HG03442 (cell line): Measurements from ENCODE around the gene CROCC2.
"Not testable (repeated sequence)": the region's sequence is repeated elsewhere in the genome, so short reads cannot be mapped to it uniquely, and the experiment has no call there.

Experiments used
- ATAC-seq: cut with Tn5 transposase; IDR thresholded peaks from one replicate; pipeline ENCODE4 v1.9.1; 2021; ENCODE audit warnings: mild to moderate bottlenecking, moderate library complexity; ENCODE audit not compliant: unreplicated experiment

CROCC2 gene

GRCh38 chr2:240964704-240965295 lies 58.7 kb downstream of the CROCC2 start:
- no peak for ATAC-seq

- ATAC-seq, result no peak
Observed at GRCh38 chr2:240965296-240965904, 59.3 kb downstream of the CROCC2 start.

- no peak for ATAC-seq
Observed at GRCh38 chr2:240965905-240966456, 59.8 kb downstream of the CROCC2 start.

- no peak for ATAC-seq
Observed at GRCh38 chr2:240966457-240966905, 60.3 kb downstream of the CROCC2 start.

GRCh38 chr2:240966906-240967680 lies 61.0 kb downstream of the CROCC2 start:
- ATAC-seq, result no peak

- ATAC-seq, result no peak
Observed at GRCh38 chr2:240967681-240968621, 61.8 kb downstream of the CROCC2 start.

- no peak for ATAC-seq
Observed at GRCh38 chr2:240968731-240969624, 62.8 kb downstream of the CROCC2 start.

- no peak for ATAC-seq
Observed at GRCh38 chr2:240970104-240970503, 64.0 kb downstream of the CROCC2 start.

GRCh38 chr2:240970816-240971215 lies 64.7 kb downstream of the CROCC2 start:
- ATAC-seq, result no peak

- no peak for ATAC-seq
Observed at GRCh38 chr2:240972201-240972600, 66.1 kb downstream of the CROCC2 start.

GRCh38 chr2:240972636-240973521 lies 66.7 kb downstream of the CROCC2 start:
- ATAC-seq, result no peak

- no peak for ATAC-seq
Observed at GRCh38 chr2:240974771-240975572, 68.8 kb downstream of the CROCC2 start.

- ATAC-seq, result not testable (repeated sequence)
Observed at GRCh38 chr2:240975903-240976302, 69.8 kb downstream of the CROCC2 start.

- ATAC-seq, result no peak
Observed at GRCh38 chr2:240981280-240981679, 75.1 kb downstream of the CROCC2 start.

GRCh38 chr2:240981871-240982800 lies 76.0 kb downstream of the CROCC2 start:
- ATAC-seq, result no peak

- ATAC-seq, result no peak
Observed at GRCh38 chr2:240982821-240983281, 76.7 kb downstream of the CROCC2 start.
